Nephron progenitor cell (in vitro differentiated cells): ENCODE measurements around the gene REXO1.

Experiments used
- DNase-seq: peaks from one replicate; pipeline ENCODE4 v3.0.0; 2021
- H3K27ac Mint-ChIP-seq: 2 replicates; pipeline ENCODE4 v1.8.0; 2021; ENCODE audit warnings: mild to moderate bottlenecking, moderate library complexity, mixed read lengths
- H3K27me3 Mint-ChIP-seq: 2 replicates; pipeline ENCODE4 v1.8.0; 2021; ENCODE audit warnings: mild to moderate bottlenecking, low read depth, mixed read lengths; ENCODE audit not compliant: poor library complexity
- H3K36me3 Mint-ChIP-seq: 2 replicates; pipeline ENCODE4 v1.8.0; 2021; ENCODE audit warnings: low read depth, mixed read lengths
- H3K4me1 Mint-ChIP-seq: 2 replicates; pipeline ENCODE4 v1.8.0; 2021; ENCODE audit warnings: mixed read lengths
- H3K4me3 Mint-ChIP-seq: 2 replicates; pipeline ENCODE4 v1.8.0; 2021; ENCODE audit warnings: mild to moderate bottlenecking, moderate library complexity, mixed read lengths
- H3K9me3 Mint-ChIP-seq: 2 replicates; pipeline ENCODE4 v1.8.0; 2021; ENCODE audit warnings: mild to moderate bottlenecking, moderate library complexity, mixed read lengths
- TF ChIP-seq, protein P1 (sequence below): fragments of 200-600 bp; sonication (generic); IDR thresholded peaks from 2 replicates; pipeline ENCODE4 v1.5.0; 2021; ENCODE audit warnings: antibody characterized with exemption

The REXO1 gene

GRCh38 chr19:1832046-1832663 lies 16.1 kb downstream of the REXO1 start:
- Mint-ChIP-seq H3K27me3 (no peaks in the 10 kb centered on the region), H3K27ac (no peak overlapping the region), H3K4me1 (peaks cover 15% of the 10 kb centered on the region), H3K9me3 (no peaks in the 10 kb centered on the region), H3K36me3 (peaks cover 14% of the 10 kb centered on the region), H3K4me3 (no peak overlapping the region)
- DNase-seq: no peak
- TF ChIP-seq, protein P1, sequence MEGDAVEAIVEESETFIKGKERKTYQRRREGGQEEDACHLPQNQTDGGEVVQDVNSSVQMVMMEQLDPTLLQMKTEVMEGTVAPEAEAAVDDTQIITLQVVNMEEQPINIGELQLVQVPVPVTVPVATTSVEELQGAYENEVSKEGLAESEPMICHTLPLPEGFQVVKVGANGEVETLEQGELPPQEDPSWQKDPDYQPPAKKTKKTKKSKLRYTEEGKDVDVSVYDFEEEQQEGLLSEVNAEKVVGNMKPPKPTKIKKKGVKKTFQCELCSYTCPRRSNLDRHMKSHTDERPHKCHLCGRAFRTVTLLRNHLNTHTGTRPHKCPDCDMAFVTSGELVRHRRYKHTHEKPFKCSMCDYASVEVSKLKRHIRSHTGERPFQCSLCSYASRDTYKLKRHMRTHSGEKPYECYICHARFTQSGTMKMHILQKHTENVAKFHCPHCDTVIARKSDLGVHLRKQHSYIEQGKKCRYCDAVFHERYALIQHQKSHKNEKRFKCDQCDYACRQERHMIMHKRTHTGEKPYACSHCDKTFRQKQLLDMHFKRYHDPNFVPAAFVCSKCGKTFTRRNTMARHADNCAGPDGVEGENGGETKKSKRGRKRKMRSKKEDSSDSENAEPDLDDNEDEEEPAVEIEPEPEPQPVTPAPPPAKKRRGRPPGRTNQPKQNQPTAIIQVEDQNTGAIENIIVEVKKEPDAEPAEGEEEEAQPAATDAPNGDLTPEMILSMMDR: no peak

- Mint-ChIP-seq H3K4me3 (no peak overlapping the region), H3K27ac (no peak overlapping the region), H3K36me3 (peaks cover 14% of the 10 kb centered on the region), H3K27me3 (no peaks in the 10 kb centered on the region), H3K4me1 (peaks cover 16% of the 10 kb centered on the region), H3K9me3 (no peaks in the 10 kb centered on the region)
- no peak for DNase-seq
- TF ChIP-seq, protein P1: no peak
Observed at GRCh38 chr19:1830978-1831377, 17.3 kb downstream of the REXO1 start.

- Mint-ChIP-seq H3K9me3 (no peaks in the 10 kb centered on the region), H3K27ac (no peak overlapping the region), H3K4me3 (no peak overlapping the region), H3K27me3 (no peaks in the 10 kb centered on the region), H3K36me3 (peaks cover 18% of the 10 kb centered on the region), H3K4me1 (peaks cover 20% of the 10 kb centered on the region)
- no peak for DNase-seq
- TF ChIP-seq, protein P1: no peak
Observed at GRCh38 chr19:1830568-1830967, 17.7 kb downstream of the REXO1 start.

DNA sequence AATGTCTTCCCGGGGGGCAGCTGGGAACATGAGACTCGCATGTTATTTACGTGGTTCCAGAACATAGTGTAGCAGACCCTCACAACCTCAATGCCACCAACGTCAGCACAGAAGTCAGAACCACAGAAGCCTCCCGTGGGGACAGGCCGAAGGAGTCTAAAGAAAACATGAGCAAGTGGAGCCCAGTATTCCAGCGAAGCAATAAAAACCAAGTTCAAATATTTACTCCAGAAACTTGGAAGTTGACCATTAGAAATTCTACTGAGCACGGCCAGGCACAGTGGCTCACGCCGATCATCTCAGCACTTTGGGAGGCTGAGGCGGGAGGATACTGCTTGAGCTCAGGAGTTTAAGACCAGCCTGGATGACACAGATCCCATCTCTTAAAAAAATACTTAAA lies 18.3 kb downstream of the REXO1 start:
- DNase-seq: no peak
- Mint-ChIP-seq H3K4me1 (peaks cover 20% of the 10 kb centered on the region), H3K9me3 (no peaks in the 10 kb centered on the region), H3K27ac (no peak overlapping the region), H3K27me3 (no peaks in the 10 kb centered on the region), H3K36me3 (peaks cover 18% of the 10 kb centered on the region), H3K4me3 (no peak overlapping the region)
- TF ChIP-seq, protein P1: no peak

GRCh38 chr19:1828279-1829238 lies 19.7 kb downstream of the REXO1 start:
- no peak for DNase-seq
- no peaks in the 10 kb centered on the region for H3K27me3 Mint-ChIP-seq
- no peak overlapping the region for H3K4me3 Mint-ChIP-seq
- peaks cover 20% of the 10 kb centered on the region for H3K4me1 Mint-ChIP-seq
- peaks cover 23% of the 10 kb centered on the region for H3K36me3 Mint-ChIP-seq
- H3K9me3 Mint-ChIP-seq: no peaks in the 10 kb centered on the region
- no peak overlapping the region for H3K27ac Mint-ChIP-seq
- TF ChIP-seq, protein P1: no peak
